Activated CD4-positive, alpha-beta T cell treated with anti-CD3 and anti-CD28 coated beads for 1 hour (primary cell): ENCODE data around the gene SYNGR1.

Experiments used
- DNase-seq: peaks from one replicate; pipeline ENCODE4 v3.0.0-alpha.2; 2020

The SYNGR1 gene

DNA sequence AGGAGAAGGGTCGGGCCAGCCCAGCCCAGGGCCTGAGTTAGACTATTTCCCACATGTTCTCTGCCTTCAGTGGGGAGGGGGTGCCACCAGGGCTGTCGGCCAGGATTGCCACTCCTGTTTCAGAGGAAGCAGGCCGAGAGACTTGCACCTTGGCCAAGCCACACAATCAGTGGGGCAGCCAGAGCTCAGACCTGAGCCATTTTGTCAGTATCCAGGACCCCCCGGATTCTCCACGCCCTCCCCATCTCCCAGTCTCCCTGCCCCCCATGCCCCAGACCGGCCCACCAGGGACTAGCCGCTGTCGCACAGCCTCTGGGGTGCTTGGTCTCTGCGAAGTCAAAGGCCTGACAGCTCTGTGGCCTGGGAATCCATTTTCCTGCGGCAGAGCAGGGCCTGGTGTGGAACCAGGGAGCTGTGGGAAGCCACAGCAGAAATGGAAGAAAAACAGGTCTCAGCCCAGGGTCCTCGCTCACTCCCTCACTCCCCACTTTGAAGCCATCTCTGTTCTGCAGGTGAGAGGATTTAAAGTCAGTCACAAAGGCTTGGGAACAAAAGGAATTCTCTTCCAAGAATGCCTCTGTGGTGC, 81.5 kb downstream of the SYNGR1 start:
- DNase-seq: no peak

- no peak for DNase-seq
Observed at GRCh38 chr22:39431821-39432251, 82.0 kb downstream of the SYNGR1 start.

- DNase-seq: no peak
Observed at GRCh38 chr22:39432361-39432811, 82.6 kb downstream of the SYNGR1 start.

DNA sequence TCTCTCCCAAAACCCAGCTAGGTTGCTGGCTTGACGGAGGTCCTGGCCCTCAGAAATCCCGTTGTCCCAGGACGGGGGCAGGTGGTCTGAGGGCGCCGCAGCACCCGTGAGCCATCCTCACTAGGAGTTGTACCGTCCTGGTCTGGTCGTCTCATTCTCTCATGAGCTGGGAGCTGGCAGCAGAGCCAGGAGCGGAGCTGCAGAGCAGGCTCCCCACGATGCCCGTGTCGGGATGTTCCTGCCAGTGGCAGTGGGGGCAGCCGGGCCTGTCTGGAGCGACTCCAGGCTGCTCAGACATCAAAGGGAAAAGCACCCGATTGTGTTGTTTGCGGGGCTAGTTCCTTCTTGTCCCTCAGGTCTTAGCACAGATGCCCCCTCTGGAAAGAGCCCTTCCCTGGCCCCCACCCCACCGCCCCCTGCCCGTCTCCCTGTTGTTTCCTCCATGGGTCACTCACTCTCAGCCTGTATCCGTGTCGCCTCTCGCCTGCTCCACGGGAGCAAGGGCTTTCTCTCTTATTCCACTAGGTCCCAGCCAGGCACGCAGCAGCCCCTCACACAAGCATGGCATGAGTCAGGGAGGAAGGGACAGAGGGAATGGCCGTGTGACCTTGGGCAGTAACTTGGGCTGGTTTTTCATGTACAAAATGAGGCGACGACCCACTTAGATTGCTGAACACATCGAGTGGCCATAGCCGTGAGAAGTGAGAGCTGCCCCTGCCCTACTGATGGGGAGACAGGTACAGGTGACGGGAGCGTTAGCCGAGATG, 83.9 kb downstream of the SYNGR1 start:
- no peak for DNase-seq

DNA sequence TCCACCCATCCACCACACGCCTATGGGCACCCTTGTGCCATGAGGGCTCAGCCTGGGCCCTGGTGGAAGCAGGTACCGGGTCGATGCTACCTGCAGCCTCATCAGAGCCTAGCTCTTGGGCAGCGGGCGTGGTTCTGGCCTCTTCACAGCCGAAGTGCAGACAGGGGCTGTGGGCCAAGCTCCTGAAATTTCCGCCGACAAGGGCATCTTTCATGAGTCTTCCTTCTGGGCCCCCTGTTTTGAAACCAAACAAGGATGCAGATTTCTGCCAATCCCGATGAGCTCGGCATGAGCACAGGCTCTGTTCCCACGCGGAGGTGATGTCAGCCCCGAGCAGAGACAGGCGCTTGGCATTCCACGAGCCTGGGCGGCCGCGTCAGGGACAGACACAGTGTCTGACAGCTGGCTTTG, 84.5 kb downstream of the SYNGR1 start:
- DNase-seq: no peak

DNA sequence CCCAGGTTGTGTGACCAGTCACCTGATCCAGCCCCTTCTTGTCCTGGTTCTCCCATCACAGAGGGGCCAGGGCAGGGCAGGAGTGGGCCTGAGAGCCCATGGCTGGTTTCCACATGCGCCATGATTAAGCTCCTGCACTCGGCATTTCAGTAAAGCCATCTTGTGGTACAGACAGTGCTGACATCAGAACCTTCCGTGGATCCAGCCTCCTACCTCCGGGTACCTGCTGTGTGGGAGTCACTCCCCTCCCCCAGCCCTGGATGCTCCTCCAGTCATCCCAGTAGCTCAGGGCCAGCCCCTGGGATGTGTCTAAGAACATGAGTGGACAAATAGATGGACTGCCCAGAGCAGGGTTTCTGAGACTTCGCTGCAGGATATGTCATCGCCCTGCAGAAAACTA, 84.9 kb downstream of the SYNGR1 start:
- no peak for DNase-seq
